Measurements from ENCODE around the gene ZFP90. TPM values are rescaled to one million over a fixed set of nuclear protein-coding genes. Genes with fewer than 3 reads are reported as not detected.
A peak's percentile ranks its signal among the peaks of the same experiment; 100 is the strongest.
"Not testable (repeated sequence)": the region's sequence is repeated elsewhere in the genome, so short reads cannot be mapped to it uniquely, and the experiment has no call there.

The ZFP90 gene
- 28.3 and 33.2 TPM in 2 replicates for total RNA-seq
- 15.7 TPM for polyA plus RNA-seq (2012)

- peak; percentile 89 for DNase-seq (ENCODE audit: low read depth)
Observed at GRCh38 chr16:68538880-68539701, at the start of gene ZFP90. Gene ZFP90 (plus strand): TSS chr16:68539291. CDS start chr16:68539793, 502 bp downstream.

GRCh38 chr16:68490358-68490757, 48.7 kb upstream of the ZFP90 start:
- no peak for DNase-seq (ENCODE audit: low read depth)

GRCh38 chr16:68490829-68491575, 48.1 kb upstream of the ZFP90 start:
- DNase-seq (ENCODE audit: low read depth): no peak

GRCh38 chr16:68491576-68491950, 47.5 kb upstream of the ZFP90 start:
- no peak for DNase-seq (ENCODE audit: low read depth)

GRCh38 chr16:68492151-68492542, 46.9 kb upstream of the ZFP90 start:
- DNase-seq (ENCODE audit: low read depth): no peak

- no peak for DNase-seq (ENCODE audit: low read depth)
Observed at GRCh38 chr16:68492543-68493411, 46.3 kb upstream of the ZFP90 start.

GRCh38 chr16:68493412-68494070, 45.5 kb upstream of the ZFP90 start:
- no peak for DNase-seq (ENCODE audit: low read depth)

GRCh38 chr16:68494261-68494660, 44.8 kb upstream of the ZFP90 start:
- DNase-seq (ENCODE audit: low read depth): not testable (repeated sequence)

GRCh38 chr16:68496689-68497088, 42.4 kb upstream of the ZFP90 start:
- DNase-seq (ENCODE audit: low read depth): no peak

- no peak for DNase-seq (ENCODE audit: low read depth)
Observed at GRCh38 chr16:68499006-68499405, 40.1 kb upstream of the ZFP90 start.

- no peak for DNase-seq (ENCODE audit: low read depth)
Observed at GRCh38 chr16:68503334-68503733, 35.8 kb upstream of the ZFP90 start.

- DNase-seq (ENCODE audit: low read depth): no peak
Observed at GRCh38 chr16:68504066-68504465, 35.0 kb upstream of the ZFP90 start.

- DNase-seq (ENCODE audit: low read depth): no peak
Observed at GRCh38 chr16:68506331-68507053, 32.6 kb upstream of the ZFP90 start.

GRCh38 chr16:68508013-68508412, 31.1 kb upstream of the ZFP90 start:
- no peak for DNase-seq (ENCODE audit: low read depth)

GRCh38 chr16:68508641-68509240, 30.4 kb upstream of the ZFP90 start:
- DNase-seq (ENCODE audit: low read depth): no peak

GRCh38 chr16:68509381-68509780, 29.7 kb upstream of the ZFP90 start:
- DNase-seq (ENCODE audit: low read depth): no peak

- DNase-seq (ENCODE audit: low read depth): no peak
Observed at GRCh38 chr16:68510775-68511174, 28.3 kb upstream of the ZFP90 start.

- DNase-seq (ENCODE audit: low read depth): no peak
Observed at GRCh38 chr16:68512183-68512582, 26.9 kb upstream of the ZFP90 start.

- no peak for DNase-seq (ENCODE audit: low read depth)
Observed at GRCh38 chr16:68512742-68513141, 26.3 kb upstream of the ZFP90 start.

- DNase-seq (ENCODE audit: low read depth): no peak
Observed at GRCh38 chr16:68514511-68514910, 24.6 kb upstream of the ZFP90 start.

Data from myocyte (in vitro differentiated cells).